GM23248 (cell line): ENCODE measurements around the gene TANK. TPM values are rescaled to one million over a fixed set of nuclear protein-coding genes. Genes with fewer than 3 reads are reported as not detected.

ENCODE experiments used
- DNase-seq: peaks from one replicate; pipeline ENCODE4 v3.0.0-alpha.2; 2015
- H2AFZ ChIP-seq: fragments of 200-600 bp; sonication (generic); 2 replicates; pipeline ENCODE4 v1.6.1; 2016; ENCODE audit warnings: antibody characterized with exemption
- H3F3A ChIP-seq: fragments of 200-600 bp; sonication (generic); 2 replicates; pipeline ENCODE4 v1.6.1; 2016; ENCODE audit warnings: mild to moderate bottlenecking, antibody characterized with exemption, mixed run types; ENCODE audit not compliant: insufficient read depth
- H3K27ac ChIP-seq: fragments of 200-600 bp; sonication (generic); 2 replicates; pipeline ENCODE4 v1.5.1; 2016; ENCODE audit warnings: mild to moderate bottlenecking
- H3K27me3 ChIP-seq: fragments of 200-600 bp; sonication (generic); replicated peaks from 2 replicates; pipeline ENCODE4 v1.6.1; 2016; ENCODE audit warnings: mild to moderate bottlenecking; ENCODE audit not compliant: insufficient read depth
- H3K36me3 ChIP-seq: fragments of 200-600 bp; sonication (generic); 2 replicates; pipeline ENCODE4 v1.6.1; 2016; ENCODE audit warnings: low read depth, mild to moderate bottlenecking
- H3K4me1 ChIP-seq: fragments of 200-600 bp; sonication (generic); 2 replicates; pipeline ENCODE4 v1.6.1; 2016; ENCODE audit warnings: mild to moderate bottlenecking; ENCODE audit not compliant: insufficient read depth
- H3K4me2 ChIP-seq: fragments of 200-600 bp; sonication (generic); one replicate; pipeline ENCODE4 v1.6.1; 2016; ENCODE audit warnings: mild to moderate bottlenecking; ENCODE audit not compliant: unreplicated experiment
- H3K4me3 ChIP-seq: fragments of 200-600 bp; sonication (generic); 2 replicates; pipeline ENCODE4 v1.5.1; 2016; ENCODE audit warnings: mild to moderate bottlenecking
- H3K79me2 ChIP-seq: fragments of 200-600 bp; sonication (generic); 2 replicates; pipeline ENCODE4 v1.6.1; 2016; ENCODE audit warnings: mild to moderate bottlenecking; ENCODE audit not compliant: insufficient read depth
- H3K9ac ChIP-seq: fragments of 200-600 bp; sonication (generic); 2 replicates; pipeline ENCODE4 v1.6.1; 2016; ENCODE audit warnings: mild to moderate bottlenecking
- H3K9me2 ChIP-seq: fragments of 200-600 bp; sonication (generic); 2 replicates; pipeline ENCODE4 v1.6.1; 2016; ENCODE audit warnings: mixed run types, mild to moderate bottlenecking, moderate library complexity; ENCODE audit not compliant: insufficient read depth
- H3K9me3 ChIP-seq: fragments of 200-600 bp; sonication (generic); one replicate; pipeline ENCODE4 v1.6.1; 2017; ENCODE audit warnings: low read depth
- H4K20me1 ChIP-seq: fragments of 200-600 bp; sonication (generic); 2 replicates; pipeline ENCODE4 v1.6.0; 2016; ENCODE audit not compliant: insufficient read depth
- EZH2 ChIP-seq: fragments of 200-600 bp; sonication (generic); IDR thresholded peaks from 2 replicates; pipeline ENCODE4 v1.6.1; 2018; ENCODE audit warnings: antibody characterized with exemption, mild to moderate bottlenecking; ENCODE audit not compliant: insufficient read depth, poor library complexity, severe bottlenecking
- EZH2phosphoT487 ChIP-seq: fragments of 200-600 bp; sonication (generic); IDR thresholded peaks from 2 replicates; pipeline ENCODE4 v1.6.1; 2018; ENCODE audit warnings: antibody characterized with exemption, moderate library complexity, mild to moderate bottlenecking, low read depth; ENCODE audit not compliant: insufficient read depth
- WGBS, 2 experiments: methylation state at CpG; one replicate each; pipeline ENCODE4 v1.1.6; 2015 to 2017; ENCODE audit warnings: low lambda C conversion rate in 2 of 2, low coverage in 1 of 2; ENCODE audit errors: missing lambda C conversion rate in 2 of 2; 5-methylcytosine and 5-hydroxymethylcytosine counted together
- in situ Hi-C: fragments of 300-500 bp; cut with MboI; formaldehyde crosslinking; loops from 2 replicates; pipeline ENCODE4 v1.15.0; 2020
- polyA plus RNA-seq: library from polyadenylated mRNA; unstranded; fragments of >200 nt; fragmentation: Nextera tagmentation; extraction: Ambion mirVana; gene quantifications from 2 replicates; pipeline ENCODE4 v1.2.1, GENCODE V29; 2016
- total RNA-seq: library from RNA; depleted of rRNA; stranded (reverse); fragments of >200 nt; shearing (Covaris generic); gene quantifications from 2 replicates; pipeline ENCODE4 v1.2.3, GENCODE V29; 2014

TANK gene
- total and polyA plus RNA-seq, 2 experiments from 2014 or later, result 60.4 to 84.4 TPM

DNA sequence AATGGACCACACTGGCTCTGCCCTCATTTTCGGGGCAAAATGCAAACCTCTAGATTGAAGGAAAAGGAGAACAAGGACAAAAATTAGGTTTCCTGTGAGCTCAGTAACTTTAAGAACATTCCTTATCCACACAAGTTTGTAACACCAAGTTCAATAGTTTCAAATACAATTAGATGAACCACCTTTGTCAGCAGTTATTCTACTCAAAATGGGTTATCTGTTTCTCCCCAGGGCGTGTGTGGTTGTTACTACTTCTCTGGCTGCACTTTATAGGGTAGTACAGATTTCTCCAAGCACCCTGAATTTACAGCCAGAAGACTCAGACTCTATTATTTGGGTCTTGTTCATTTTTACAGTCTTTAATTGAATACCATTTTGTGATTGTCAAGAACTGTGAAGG is 45.0 kb upstream of the TANK start:
- H3K4me1 ChIP-seq, result no peaks in the 10 kb centered on the region
- H3K9me2 ChIP-seq, result no peaks in the 10 kb centered on the region
- H3K27me3 ChIP-seq, result no peaks in the 10 kb centered on the region
- TF ChIP-seq EZH2phosphoT487, result no peak
- DNase-seq, result no peak
- in situ Hi-C loops, result no loop called here
- H3F3A ChIP-seq, result no peaks in the 10 kb centered on the region
- H3K9me3 ChIP-seq, result no peaks in the 10 kb centered on the region
- no peak overlapping the region for H3K4me3 ChIP-seq
- H3K27ac ChIP-seq, result no peak overlapping the region
- WGBS, 2 experiments, result 73 to 81% methylated on average over 2 of the region's 2 CpGs
- H4K20me1 ChIP-seq, result no peaks in the 10 kb centered on the region
- H3K79me2 ChIP-seq, result no peaks in the 10 kb centered on the region
- no peak overlapping the region for H3K4me2 ChIP-seq
- no peak overlapping the region for H3K9ac ChIP-seq
- no peak overlapping the region for H2AFZ ChIP-seq
- no peaks in the 10 kb centered on the region for H3K36me3 ChIP-seq

DNA sequence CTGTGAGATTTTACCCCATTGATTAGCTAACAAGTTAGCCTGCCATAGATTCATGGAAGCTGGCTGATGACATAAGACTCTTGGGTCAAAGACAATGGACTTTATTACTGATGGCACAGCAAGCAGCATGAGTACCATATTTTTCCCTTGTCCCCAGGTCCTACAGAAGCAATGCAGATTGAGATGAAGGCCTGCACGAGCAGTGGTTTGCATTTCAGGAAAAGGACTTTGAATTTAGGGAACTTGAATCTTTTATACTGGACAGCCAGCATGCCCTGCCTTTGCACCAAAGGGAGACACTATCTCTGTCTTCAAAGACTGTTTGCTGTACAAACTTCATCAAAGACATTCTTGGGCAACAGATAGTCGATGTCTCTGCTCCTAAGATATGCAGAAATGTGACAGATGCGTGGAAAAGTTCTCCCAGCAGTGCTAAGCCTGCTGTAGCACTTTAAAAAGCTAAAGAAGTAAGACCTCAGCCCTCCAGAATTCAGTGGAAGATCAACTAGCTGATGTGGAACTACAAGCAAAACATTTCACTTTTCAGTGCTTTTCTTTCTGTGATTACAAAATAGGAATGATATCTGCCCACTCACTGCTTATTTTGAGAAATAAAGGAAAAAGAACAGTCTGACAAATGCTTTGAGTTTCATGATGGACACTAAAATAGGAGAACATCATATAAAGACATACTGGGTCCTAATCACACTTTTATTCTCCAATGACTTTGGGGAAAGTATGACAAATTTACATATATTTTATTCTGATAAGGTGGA is 44.4 kb upstream of the TANK start:
- 59% methylated on average over 3 of the region's 3 CpGs for WGBS, 2 experiments
- Histone ChIP-seq H3K4me1 (no peaks in the 10 kb centered on the region), H3K9me2 (no peaks in the 10 kb centered on the region), H4K20me1 (no peaks in the 10 kb centered on the region), H3F3A (no peaks in the 10 kb centered on the region), H3K79me2 (no peaks in the 10 kb centered on the region), H3K4me3 (no peak overlapping the region), H2AFZ (no peak overlapping the region), H3K4me2 (no peak overlapping the region), H3K9ac (no peak overlapping the region), H3K27ac (no peak overlapping the region), H3K36me3 (no peaks in the 10 kb centered on the region), H3K27me3 (no peaks in the 10 kb centered on the region), H3K9me3 (no peaks in the 10 kb centered on the region)
- in situ Hi-C loops, result no loop called here
- TF ChIP-seq EZH2phosphoT487, result no peak
- no peak for TF ChIP-seq EZH2
- DNase-seq, result no peak

DNA sequence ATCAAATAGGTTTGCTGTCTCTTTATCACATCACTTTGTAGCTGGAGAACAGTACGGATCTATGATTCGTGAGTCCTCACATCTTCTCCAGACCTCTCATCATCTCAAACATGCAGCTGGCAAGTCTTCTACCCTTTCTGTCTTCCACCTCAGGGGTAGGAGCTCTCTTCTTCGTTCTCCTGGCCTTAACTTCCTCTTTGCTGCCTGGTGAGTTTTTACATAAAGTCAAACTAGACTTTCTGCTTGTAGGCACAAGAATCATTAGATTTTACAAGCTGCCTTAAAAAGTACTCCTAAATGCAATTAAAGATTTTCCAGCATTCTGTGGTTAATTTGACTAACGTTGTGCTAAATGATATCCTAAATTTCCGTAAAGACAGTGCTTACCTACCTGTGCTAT is 43.7 kb upstream of the TANK start:
- no peak overlapping the region for H2AFZ ChIP-seq
- no peaks in the 10 kb centered on the region for H3K36me3 ChIP-seq
- no peak overlapping the region for H3K9ac ChIP-seq
- TF ChIP-seq EZH2, result no peak
- TF ChIP-seq EZH2phosphoT487, result no peak
- H3K4me3 ChIP-seq, result no peak overlapping the region
- H3K9me3 ChIP-seq, result no peaks in the 10 kb centered on the region
- H3K27me3 ChIP-seq, result no peaks in the 10 kb centered on the region
- no peaks in the 10 kb centered on the region for H4K20me1 ChIP-seq
- 74 to 75% methylated on average over 5 of the region's 5 CpGs for WGBS, 2 experiments
- H3F3A ChIP-seq, result no peaks in the 10 kb centered on the region
- in situ Hi-C loops, result no loop called here
- no peaks in the 10 kb centered on the region for H3K79me2 ChIP-seq
- H3K9me2 ChIP-seq, result no peaks in the 10 kb centered on the region
- H3K4me2 ChIP-seq, result no peak overlapping the region
- H3K4me1 ChIP-seq, result no peaks in the 10 kb centered on the region
- no peak overlapping the region for H3K27ac ChIP-seq
- no peak for DNase-seq

DNA sequence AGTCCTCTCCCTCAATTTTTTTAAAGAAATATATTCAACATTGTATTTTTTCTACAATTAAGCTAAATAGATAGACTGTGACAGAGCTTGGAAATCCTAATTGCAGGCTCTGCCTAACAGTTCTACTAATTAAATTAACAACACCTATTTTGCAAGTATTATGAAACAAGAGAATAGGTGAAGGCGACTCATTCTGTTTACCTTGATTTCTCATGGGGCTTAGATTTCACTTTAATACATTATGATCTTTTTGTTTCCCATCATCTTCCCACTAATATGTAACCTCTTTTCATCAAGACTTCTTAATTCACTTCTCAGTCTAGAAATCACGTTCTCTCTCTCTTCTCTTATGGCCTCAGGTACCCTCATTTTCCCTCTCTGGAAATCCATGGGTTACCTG is 42.7 kb upstream of the TANK start:
- TF ChIP-seq EZH2 (no peak), EZH2phosphoT487 (no peak)
- Histone ChIP-seq H3K27ac (no peak overlapping the region), H3K36me3 (no peaks in the 10 kb centered on the region), H3K9me2 (no peaks in the 10 kb centered on the region), H3K4me1 (peaks cover 5% of the 10 kb centered on the region), H3K79me2 (no peaks in the 10 kb centered on the region), H3F3A (peaks cover 7% of the 10 kb centered on the region), H3K4me2 (no peak overlapping the region), H3K9me3 (no peaks in the 10 kb centered on the region), H3K4me3 (no peak overlapping the region), H2AFZ (no peak overlapping the region), H3K27me3 (no peaks in the 10 kb centered on the region), H3K9ac (no peak overlapping the region), H4K20me1 (no peaks in the 10 kb centered on the region)
- WGBS, 2 experiments, result 59 to 78% methylated on average over 2 of the region's 2 CpGs
- no peak for DNase-seq
- in situ Hi-C loops, result no loop called here

GRCh38 chr2:161118722-161119121 is 41.5 kb upstream of the TANK start:
- H3K9ac ChIP-seq, result no peak overlapping the region
- H4K20me1 ChIP-seq, result no peaks in the 10 kb centered on the region
- peaks cover 17% of the 10 kb centered on the region for H3K4me1 ChIP-seq
- no peak overlapping the region for H3K27ac ChIP-seq
- H3F3A ChIP-seq, result peaks cover 19% of the 10 kb centered on the region
- no peaks in the 10 kb centered on the region for H3K36me3 ChIP-seq
- DNase-seq, result no peak
- no peak overlapping the region for H3K4me2 ChIP-seq
- H2AFZ ChIP-seq, result no peak overlapping the region
- no peaks in the 10 kb centered on the region for H3K9me3 ChIP-seq
- H3K27me3 ChIP-seq, result no peaks in the 10 kb centered on the region
- TF ChIP-seq EZH2phosphoT487 (no peak), EZH2 (no peak)
- in situ Hi-C loops, result no loop called here
- no peaks in the 10 kb centered on the region for H3K9me2 ChIP-seq
- no peak overlapping the region for H3K4me3 ChIP-seq
- no peaks in the 10 kb centered on the region for H3K79me2 ChIP-seq
